Measurements from ENCODE around the gene SUN5. TPM values are rescaled to one million over a fixed set of nuclear protein-coding genes. Genes with fewer than 3 reads are reported as not detected.

Gene SUN5
- total RNA-seq, 1 experiment from 2014 or later: not detected

- intact Hi-C loops (cut with micrococcal nuclease; ENCODE audit: unreplicated experiment): no loop called here
- no peaks in the 10 kb centered on the region for H3K36me3 ChIP-seq (ENCODE audit: low read depth)
- CTCF ChIA-PET: no interaction called here
- TF ChIP-seq CTCF (conservative IDR thresholded peaks at IDR 0.05): no peak
- no peak for TF ChIP-seq EZH2 (IDR thresholded peaks at IDR 0.05; ENCODE audit: low read depth)
- no peaks in the 10 kb centered on the region for H3K9me3 ChIP-seq (ENCODE audit: insufficient read depth, low read depth)
- H3K79me2 ChIP-seq (ENCODE audit: low read depth): no peaks in the 10 kb centered on the region
- H3K4me2 ChIP-seq: no peak overlapping the region
- peaks cover 50% of the 10 kb centered on the region for H3K27me3 ChIP-seq (ENCODE audit: insufficient read depth, low read depth)
- H3K4me1 ChIP-seq (replicated peaks; ENCODE audit: insufficient read depth): no peaks in the 10 kb centered on the region
- DNase-seq: no peak
- BruUV-seq (replicated peaks): no TSS peak
- H4K20me1 ChIP-seq (ENCODE audit: insufficient read depth): no peaks in the 10 kb centered on the region
- POLR2A ChIA-PET (ENCODE audit: unreplicated experiment): no interaction called here
- no peaks in the 10 kb centered on the region for H3K9me2 ChIP-seq (ENCODE audit: insufficient read depth)
- no peaks in the 10 kb centered on the region for H3F3A ChIP-seq (ENCODE audit: insufficient read depth, low read depth)
- no peak overlapping the region for H3K27ac ChIP-seq
- H3K4me3 ChIP-seq: no peak overlapping the region
- no peak overlapping the region for H2AFZ ChIP-seq
Measured at GRCh38 chr20:32934580-32934979, 69.7 kb downstream of the SUN5 start.

Other genes with a start within 250 kb of the SUN5 start
- 5.7 and 8.0 TPM in 2 replicates for gene DNMT3B, start 242.0 kb downstream of the SUN5 start, total RNA-seq (2021)
- 113 and 154 TPM in 2 replicates for gene MAPRE1, start 184.5 kb downstream of the SUN5 start, total RNA-seq (2021)
- 1.1 TPM in 1 of 2 replicates, not detected in the other for gene EFCAB8, start 145.5 kb downstream of the SUN5 start, total RNA-seq (2021)
- gene BPIFB2, start 3.3 kb upstream of the SUN5 start, total RNA-seq (2021): not detected in 2 replicates
- gene BPIFB6, start 27.2 kb upstream of the SUN5 start, total RNA-seq (2021): not detected in 2 replicates
- gene BPIFB3, start 49.5 kb upstream of the SUN5 start, total RNA-seq (2021): not detected in 2 replicates
- not detected in 2 replicates for gene BPIFB4, start 75.2 kb upstream of the SUN5 start, total RNA-seq (2021)
- not detected in 2 replicates for gene BPIFA2, start 163.7 kb upstream of the SUN5 start, total RNA-seq (2021)
- not detected in 2 replicates for gene BPIFA3, start 212.9 kb upstream of the SUN5 start, total RNA-seq (2021)
- not detected in 2 replicates for gene BPIFA1, start 231.6 kb upstream of the SUN5 start, total RNA-seq (2021)

All from PC-9 (cell line).